HepG2 (cell line): Measurements from ENCODE around the gene HOXC10. TPM values are rescaled to one million over a fixed set of nuclear protein-coding genes. Genes with fewer than 3 reads are reported as not detected.
A peak's percentile ranks its signal among the peaks of the same experiment; 100 is the strongest.

ENCODE experiments used
- ATAC-seq: fragments of 200-7000 bp; cut with Tn5 transposase; 3 replicates; pipeline ENCODE4 v1.9.1; 2020; ENCODE audit warnings: mild to moderate bottlenecking, moderate library complexity
- BruUV-seq: library from RNA; stranded (reverse); fragments of 400-500 nt; replicated peaks from 2 replicates; lab custom pipeline; 2021; lab: Mats Ljungman, UMichigan
- CTCF ChIA-PET: fragments of 300-600 bp; formaldehyde crosslinking; extraction: SDS; loops from one replicate; lab custom pipeline; 2021; ENCODE audit warnings: low total read pairs, inconsistent platforms, low intra/inter-chr PET ratio; lab: Yijun Ruan, JAX
- POLR2A ChIA-PET: fragments of 350-600 bp; sonication (Branson Sonifier 250); formaldehyde crosslinking; loops from one replicate; lab custom pipeline; 2020; ENCODE audit warnings: antibody characterized with exemption, inconsistent platforms; lab: Yijun Ruan, JAX
- DNase-seq: peaks from one replicate; pipeline ENCODE4 v3.0.0-alpha.2; 2015; ENCODE audit warnings: low spot score
- FAIRE-seq: peaks from 3 replicates; lab custom pipeline; 2011; peaks lifted over from hg19 to GRCh38; lab: Jason Lieb, UNC
- H2AFZ ChIP-seq: one replicate; pipeline ENCODE4 v1.6.1; 2011; ENCODE audit warnings: low read length, inconsistent platforms
- H3K27ac ChIP-seq: fragments of 300-600 bp; 3 replicates; pipeline ENCODE4 v1.8.0; 2011; ENCODE audit warnings: mixed run types, mild to moderate bottlenecking, mixed read lengths, low read length, inconsistent platforms; ENCODE audit not compliant: insufficient read depth; ENCODE audit errors: extremely low read length
- H3K27me3 ChIP-seq, 2 experiments: fragments of 200-600 bp in 1 of 2; 2 replicates in 1 of 2; 3 replicates in 1 of 2; pipeline versions ENCODE4 v1.6.0 to v1.8.0; 2011; ENCODE audit warnings: low read length in 2 of 2, mild to moderate bottlenecking in 2 of 2, moderate library complexity in 2 of 2, inconsistent platforms in 1 of 2; ENCODE audit not compliant: insufficient read depth in 2 of 2, control insufficient read depth in 1 of 2
- H3K36me3 ChIP-seq, 2 experiments: fragments of 200-600 bp in 1 of 2; replicated peaks in 1 of 2; 2 replicates in 1 of 2; 3 replicates in 1 of 2; pipeline versions ENCODE4 v1.5.1 to v1.8.0; 2011; ENCODE audit warnings: low read length in 2 of 2, inconsistent platforms in 1 of 2; ENCODE audit not compliant: insufficient read depth in 2 of 2, control insufficient read depth in 1 of 2
- H3K4me1 ChIP-seq: 2 replicates; pipeline ENCODE4 v1.5.1; 2012; ENCODE audit warnings: low read length, inconsistent platforms; ENCODE audit not compliant: insufficient read depth
- H3K4me2 ChIP-seq: 2 replicates; pipeline ENCODE4 v1.6.0; 2011; ENCODE audit warnings: low read depth, low read length, inconsistent platforms
- H3K4me3 ChIP-seq, 3 experiments: fragments of 200-600 bp in 1 of 3; sonication (generic), shearing (Covaris generic) in 1 of 3; replicated peaks in 1 of 3; 2 replicates each; pipeline ENCODE4 v1.5.1; 2011 to 2016; ENCODE audit warnings: low read length in 3 of 3, inconsistent platforms in 2 of 3, low read depth in 2 of 3, mild to moderate bottlenecking in 2 of 3, control low read depth in 1 of 3, mixed read lengths in 1 of 3; ENCODE audit not compliant: insufficient read depth in 1 of 3
- H3K79me2 ChIP-seq: one replicate; pipeline ENCODE4 v1.6.1; 2011; ENCODE audit warnings: low read length, inconsistent platforms; ENCODE audit not compliant: insufficient read depth
- H3K9ac ChIP-seq: 2 replicates; pipeline ENCODE4 v1.6.0; 2011; ENCODE audit warnings: mild to moderate bottlenecking, low read depth, low read length, inconsistent platforms; ENCODE audit not compliant: insufficient read depth
- H3K9me3 ChIP-seq: 2 replicates; pipeline ENCODE4 v1.5.1; 2012; ENCODE audit warnings: mild to moderate bottlenecking, low read length
- H4K20me1 ChIP-seq: 2 replicates; pipeline ENCODE4 v1.6.0; 2011; ENCODE audit warnings: inconsistent platforms, mild to moderate bottlenecking, low read length, moderate library complexity; ENCODE audit not compliant: insufficient read depth
- BCLAF1 ChIP-seq: fragments of 450-650 bp; IDR thresholded peaks from 2 replicates; pipeline ENCODE4 v1.6.1; 2017; ENCODE audit warnings: mild to moderate bottlenecking
- EED ChIP-seq: sonication (generic); formaldehyde crosslinking; IDR thresholded peaks from 2 replicates; pipeline ENCODE4 v1.5.0; 2020; ENCODE audit warnings: mild to moderate bottlenecking, missing genetic modification reagents
- HMGXB3 ChIP-seq: sonication (generic); formaldehyde crosslinking; IDR thresholded peaks from 2 replicates; pipeline ENCODE4 v1.4.0; 2020; ENCODE audit warnings: missing genetic modification reagents, borderline replicate concordance
- HNRNPLL ChIP-seq: fragments of 200-400 bp; formaldehyde crosslinking; IDR thresholded peaks from 2 replicates; pipeline ENCODE4 v1.6.1; 2017; ENCODE audit warnings: mild to moderate bottlenecking, low read depth, low read length; ENCODE audit not compliant: poor library complexity, severe bottlenecking
- IKZF1 ChIP-seq: fragments of 450-650 bp; IDR thresholded peaks from 2 replicates; pipeline ENCODE4 v1.7.1; 2016
- KAT2B ChIP-seq: fragments of 150-350 bp; IDR thresholded peaks from 2 replicates; pipeline ENCODE4 v1.6.1; 2014; ENCODE audit warnings: low read depth, low read length, borderline replicate concordance
- PBX2 ChIP-seq: IDR thresholded peaks from 2 replicates; pipeline ENCODE4 v1.6.1; 2016; ENCODE audit warnings: control low read depth
- RFX1 ChIP-seq: fragments of 450-650 bp; IDR thresholded peaks from 2 replicates; pipeline ENCODE4 v1.6.1; 2017
- RFX3 ChIP-seq: IDR thresholded peaks from 2 replicates; pipeline ENCODE4 v1.6.1; 2016; ENCODE audit warnings: missing biosample characterization, missing genetic modification reagents
- TBP ChIP-seq: sonication (generic); formaldehyde crosslinking; IDR thresholded peaks from 2 replicates; pipeline ENCODE4 v1.5.0; 2020; ENCODE audit warnings: missing genetic modification reagents
- TEF ChIP-seq: sonication (generic); formaldehyde crosslinking; IDR thresholded peaks from 2 replicates; pipeline ENCODE4 v1.5.0; 2020; ENCODE audit warnings: missing genetic modification reagents
- ZMAT5 ChIP-seq: sonication (generic); formaldehyde crosslinking; IDR thresholded peaks from 2 replicates; pipeline ENCODE4 v1.5.0; 2020; ENCODE audit warnings: mild to moderate bottlenecking, low read depth, missing genetic modification reagents, borderline replicate concordance
- ZNF3 ChIP-seq: IDR thresholded peaks from 2 replicates; pipeline ENCODE4 v1.7.0; 2017; ENCODE audit warnings: inconsistent platforms
- WGBS: methylation state at CpG from one replicate; pipeline ENCODE4 v1.1.6; 2017; ENCODE audit warnings: low lambda C conversion rate; 5-methylcytosine and 5-hydroxymethylcytosine counted together
- in situ Hi-C: cut with HindIII; loops from 2 replicates; pipeline ENCODE4 v1.10.0; 2017; ENCODE audit warnings: low pct_unique_long_range_greater_than_20kb; ENCODE audit not compliant: extremely low pct_ligation_motif_present
- intact Hi-C: fragments of 100-400 bp; cut with micrococcal nuclease; formaldehyde crosslinking; loops from one replicate; pipeline ENCODE4 v1.10.0; 2022; ENCODE audit not compliant: unreplicated experiment
- polyA plus RNA-seq, 8 experiments: library from polyadenylated mRNA; depleted of rRNA in 3 of 8; stranded (reverse) in 7 of 8; unstranded in 1 of 8; fragments of >200 nt; fragmentation: Illumina TruSeq in 4 of 8; extraction: Trizol in 4 of 8; gene quantifications; 2 replicates each; pipeline versions ENCODE4 v1.2.1 to v1.2.3, GENCODE V29; 2011 to 2016; ENCODE audit warnings: low read depth in 4 of 8, missing spikeins in 1 of 8, mixed read lengths in 1 of 8; ENCODE audit not compliant: insufficient read depth in 1 of 8
- total RNA-seq, 5 experiments: library from RNA; depleted of rRNA; stranded (reverse); fragments of >200 nt; fragmentation: Illumina TruSeq; extraction: Trizol; gene quantifications; 2 replicates each; pipeline ENCODE4 v1.2.3, GENCODE V29; 2016; ENCODE audit warnings: low read depth in 1 of 5

The HOXC10 gene
- total and polyA plus RNA-seq, 2 of the 13 experiments (the other 11 are each of a cell fraction or from before 2014, with no cell fraction given): not detected

- Histone ChIP-seq H3K4me2 (peak overlapping the region; percentile 63), H3K9ac (no peak overlapping the region), H3K27ac (no peak overlapping the region), H3K36me3 (no peaks in the 10 kb centered on the region), H3K79me2 (no peaks in the 10 kb centered on the region), H3K27me3 (peaks cover 10 to 61% of the 10 kb centered on the region in 2 experiments), H3K9me3 (no peaks in the 10 kb centered on the region), H4K20me1 (no peaks in the 10 kb centered on the region), H3K4me1 (peaks cover 29% of the 10 kb centered on the region), H2AFZ (no peak overlapping the region), H3K4me3 (peak overlapping the region; percentile 23 to 48 (median 29); a peak in 3 of 6 replicates)
- in situ Hi-C loops: loop anchor here (10.0 kb wide), 1 partner anchor 380 kb away; no protein-coding TSS in a partner anchor
- ChIA-PET POLR2A (no interaction called here), CTCF (no interaction called here)
- intact Hi-C loops: no loop called here
- ATAC-seq: peak; percentile 89
- no peak for FAIRE-seq
- no TSS peak for BruUV-seq
- 53% methylated on average over 32 of the region's 60 CpGs for WGBS
- peak; percentile 57 for DNase-seq
- no peak for TF ChIP-seq ZNF3 (CRISPR knock-in tag)
- TF ChIP-seq RFX3 (CRISPR knock-in tag): no peak
- peak; percentile 44 for TF ChIP-seq HNRNPLL
- TF ChIP-seq RFX1: no peak
- TF ChIP-seq ZMAT5 (CRISPR knock-in tag): no peak
- TF ChIP-seq EED (CRISPR knock-in tag): peak; percentile 60; the same call in 1 of the 2 replicates
- TF ChIP-seq PBX2: no peak
- TF ChIP-seq IKZF1: no peak
- no peak for TF ChIP-seq HMGXB3 (CRISPR knock-in tag)
- TF ChIP-seq BCLAF1: no peak
- TF ChIP-seq KAT2B: no peak
- TF ChIP-seq TEF (CRISPR knock-in tag): no peak
- TF ChIP-seq TBP: no peak
Measured at GRCh38 chr12:53994264-53995001, 9.5 kb downstream of the HOXC10 start.
